Hepatocyte (in vitro differentiated cells): ENCODE measurements around the gene ATP2B3.

Source experiments
- EZH2 ChIP-seq: fragments of 200-600 bp; sonication (generic); IDR thresholded peaks from 2 replicates; pipeline ENCODE4 v1.6.1; 2016; ENCODE audit warnings: antibody characterized with exemption, mild to moderate bottlenecking, borderline replicate concordance
- TF ChIP-seq, protein P1 (sequence below): fragments of 200-600 bp; sonication (generic); IDR thresholded peaks from 2 replicates; pipeline ENCODE4 v1.5.1; 2016; ENCODE audit warnings: antibody characterized with exemption, mild to moderate bottlenecking; ENCODE audit not compliant: poor library complexity

DNA sequence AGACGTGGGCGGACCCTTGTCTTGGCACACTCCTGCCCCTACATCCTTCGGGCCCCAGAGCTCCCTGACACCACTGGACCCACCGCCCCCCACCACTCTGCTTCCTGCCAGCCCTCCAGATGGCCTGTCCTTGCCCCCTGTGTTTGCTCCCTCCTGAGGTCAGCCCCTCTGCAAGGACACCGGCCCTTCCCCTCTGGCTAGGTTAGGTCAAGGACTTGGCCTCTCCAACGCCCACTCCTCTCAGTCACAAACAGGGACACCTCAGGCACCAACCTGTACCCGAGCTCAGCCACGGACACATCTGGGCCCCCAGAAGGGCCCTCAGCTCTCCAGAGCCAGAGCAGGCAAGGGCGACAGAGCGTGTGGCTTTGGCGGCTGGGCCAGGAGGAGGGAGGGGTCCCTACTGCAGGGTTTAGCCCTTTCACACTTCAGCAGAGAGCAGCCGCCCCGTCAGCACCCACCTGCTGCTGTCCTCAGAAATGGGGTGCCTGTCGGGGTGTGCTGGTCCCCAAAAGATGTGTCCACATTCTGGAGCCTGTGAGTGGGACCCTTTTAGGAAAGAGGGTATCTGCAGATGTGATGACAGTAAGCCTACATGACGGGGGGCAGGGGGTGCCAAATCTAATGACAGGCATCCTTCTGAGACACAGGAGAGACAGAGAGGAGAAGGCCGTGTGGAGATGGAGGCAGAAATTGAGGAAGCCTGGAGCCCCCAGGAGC is 106.0 kb downstream of the ATP2B3 start:
- TF ChIP-seq, protein P1, sequence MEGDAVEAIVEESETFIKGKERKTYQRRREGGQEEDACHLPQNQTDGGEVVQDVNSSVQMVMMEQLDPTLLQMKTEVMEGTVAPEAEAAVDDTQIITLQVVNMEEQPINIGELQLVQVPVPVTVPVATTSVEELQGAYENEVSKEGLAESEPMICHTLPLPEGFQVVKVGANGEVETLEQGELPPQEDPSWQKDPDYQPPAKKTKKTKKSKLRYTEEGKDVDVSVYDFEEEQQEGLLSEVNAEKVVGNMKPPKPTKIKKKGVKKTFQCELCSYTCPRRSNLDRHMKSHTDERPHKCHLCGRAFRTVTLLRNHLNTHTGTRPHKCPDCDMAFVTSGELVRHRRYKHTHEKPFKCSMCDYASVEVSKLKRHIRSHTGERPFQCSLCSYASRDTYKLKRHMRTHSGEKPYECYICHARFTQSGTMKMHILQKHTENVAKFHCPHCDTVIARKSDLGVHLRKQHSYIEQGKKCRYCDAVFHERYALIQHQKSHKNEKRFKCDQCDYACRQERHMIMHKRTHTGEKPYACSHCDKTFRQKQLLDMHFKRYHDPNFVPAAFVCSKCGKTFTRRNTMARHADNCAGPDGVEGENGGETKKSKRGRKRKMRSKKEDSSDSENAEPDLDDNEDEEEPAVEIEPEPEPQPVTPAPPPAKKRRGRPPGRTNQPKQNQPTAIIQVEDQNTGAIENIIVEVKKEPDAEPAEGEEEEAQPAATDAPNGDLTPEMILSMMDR, result no peak
- TF ChIP-seq EZH2, result no peak
